DND-41 (cell line): ENCODE results near the gene TBC1D8.

Experiments used
- ATAC-seq: fragments of 200-7000 bp; cut with Tn5 transposase; 3 replicates; pipeline ENCODE4 v1.9.1; 2021; ENCODE audit warnings: low read depth; ENCODE audit not compliant: insufficient read depth
- DNase-seq: peaks from one replicate; pipeline ENCODE4 v3.0.0-alpha.2; 2020
- H2AFZ ChIP-seq: 2 replicates; pipeline ENCODE4 v1.6.0; 2012; ENCODE audit warnings: low read depth, low read length
- H3K27ac ChIP-seq: 2 replicates; pipeline ENCODE4 v1.5.1; 2012; ENCODE audit warnings: low read length, inconsistent platforms
- H3K27me3 ChIP-seq: fragments of 200-600 bp; sonication (generic); 2 replicates; pipeline ENCODE4 v1.6.0; 2012; ENCODE audit warnings: low read length, mild to moderate bottlenecking, inconsistent platforms; ENCODE audit not compliant: insufficient read depth, poor library complexity
- H3K36me3 ChIP-seq: 2 replicates; pipeline ENCODE4 v1.5.1; 2012; ENCODE audit warnings: low read length, inconsistent platforms; ENCODE audit not compliant: insufficient read depth
- H3K4me1 ChIP-seq: 2 replicates; pipeline ENCODE4 v1.5.1; 2012; ENCODE audit warnings: mild to moderate bottlenecking, low read length; ENCODE audit not compliant: insufficient read depth
- H3K4me2 ChIP-seq: 2 replicates; pipeline ENCODE4 v1.6.0; 2012; ENCODE audit warnings: mild to moderate bottlenecking, moderate library complexity, low read length, inconsistent platforms; ENCODE audit not compliant: insufficient read depth
- H3K4me3 ChIP-seq, 2 experiments: fragments of 200-600 bp in 1 of 2; shearing (Covaris generic) in 1 of 2; 2 replicates each; pipeline ENCODE4 v1.5.1; 2012 to 2016; ENCODE audit warnings: inconsistent platforms in 2 of 2, low read length in 2 of 2, mild to moderate bottlenecking in 2 of 2, low read depth in 1 of 2, moderate library complexity in 1 of 2
- H3K79me2 ChIP-seq: 2 replicates; pipeline ENCODE4 v1.6.0; 2012; ENCODE audit warnings: low read length, inconsistent platforms; ENCODE audit not compliant: insufficient read depth
- H3K9ac ChIP-seq: 2 replicates; pipeline ENCODE4 v1.6.0; 2012; ENCODE audit warnings: low read depth, mild to moderate bottlenecking, inconsistent platforms, low read length, moderate library complexity
- H3K9me3 ChIP-seq: 2 replicates; pipeline ENCODE4 v1.5.1; 2012; ENCODE audit warnings: low read length, moderate library complexity, mild to moderate bottlenecking, inconsistent platforms; ENCODE audit not compliant: insufficient read depth, severe bottlenecking
- H4K20me1 ChIP-seq: 2 replicates; pipeline ENCODE4 v1.6.0; 2012; ENCODE audit warnings: low read length; ENCODE audit not compliant: insufficient read depth
- EZH2 ChIP-seq: IDR thresholded peaks from 3 replicates; pipeline ENCODE4 v1.6.1; 2012; ENCODE audit warnings: borderline replicate concordance, low read depth, mild to moderate bottlenecking, moderate library complexity, low read length, inconsistent platforms; ENCODE audit not compliant: severe bottlenecking
- TF ChIP-seq, protein P1 (sequence below): IDR thresholded peaks from 2 replicates; pipeline ENCODE4 v1.5.1; 2012; ENCODE audit warnings: borderline replicate concordance, low read length, moderate library complexity, mild to moderate bottlenecking; ENCODE audit not compliant: poor library complexity, severe bottlenecking; ENCODE audit errors: extremely low read depth

The TBC1D8 gene

GRCh38 chr2:101187131-101187530 lies 35.9 kb upstream of the TBC1D8 start:
- Histone ChIP-seq H3K36me3 (no peaks in the 10 kb centered on the region), H2AFZ (no peak overlapping the region), H3K9me3 (no peaks in the 10 kb centered on the region), H4K20me1 (no peaks in the 10 kb centered on the region), H3K27me3 (no peaks in the 10 kb centered on the region), H3K4me3 (no peak overlapping the region), H3K9ac (no peak overlapping the region), H3K79me2 (no peaks in the 10 kb centered on the region), H3K27ac (no peak overlapping the region), H3K4me1 (no peaks in the 10 kb centered on the region), H3K4me2 (no peak overlapping the region)
- TF ChIP-seq EZH2: no peak
- TF ChIP-seq, protein P1, sequence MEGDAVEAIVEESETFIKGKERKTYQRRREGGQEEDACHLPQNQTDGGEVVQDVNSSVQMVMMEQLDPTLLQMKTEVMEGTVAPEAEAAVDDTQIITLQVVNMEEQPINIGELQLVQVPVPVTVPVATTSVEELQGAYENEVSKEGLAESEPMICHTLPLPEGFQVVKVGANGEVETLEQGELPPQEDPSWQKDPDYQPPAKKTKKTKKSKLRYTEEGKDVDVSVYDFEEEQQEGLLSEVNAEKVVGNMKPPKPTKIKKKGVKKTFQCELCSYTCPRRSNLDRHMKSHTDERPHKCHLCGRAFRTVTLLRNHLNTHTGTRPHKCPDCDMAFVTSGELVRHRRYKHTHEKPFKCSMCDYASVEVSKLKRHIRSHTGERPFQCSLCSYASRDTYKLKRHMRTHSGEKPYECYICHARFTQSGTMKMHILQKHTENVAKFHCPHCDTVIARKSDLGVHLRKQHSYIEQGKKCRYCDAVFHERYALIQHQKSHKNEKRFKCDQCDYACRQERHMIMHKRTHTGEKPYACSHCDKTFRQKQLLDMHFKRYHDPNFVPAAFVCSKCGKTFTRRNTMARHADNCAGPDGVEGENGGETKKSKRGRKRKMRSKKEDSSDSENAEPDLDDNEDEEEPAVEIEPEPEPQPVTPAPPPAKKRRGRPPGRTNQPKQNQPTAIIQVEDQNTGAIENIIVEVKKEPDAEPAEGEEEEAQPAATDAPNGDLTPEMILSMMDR: no peak
- DNase-seq: no peak
- no peak for ATAC-seq

- ATAC-seq: no peak
Measured at GRCh38 chr2:101185656-101186055, 34.5 kb upstream of the TBC1D8 start.

GRCh38 chr2:101185085-101185484 lies 33.9 kb upstream of the TBC1D8 start:
- H3K4me1 ChIP-seq: no peaks in the 10 kb centered on the region
- H3K4me2 ChIP-seq: no peak overlapping the region
- H3K79me2 ChIP-seq: no peaks in the 10 kb centered on the region
- H2AFZ ChIP-seq: no peak overlapping the region
- H3K27me3 ChIP-seq: no peaks in the 10 kb centered on the region
- no peaks in the 10 kb centered on the region for H3K9me3 ChIP-seq
- no peak overlapping the region for H3K4me3 ChIP-seq
- no peaks in the 10 kb centered on the region for H3K36me3 ChIP-seq
- H4K20me1 ChIP-seq: no peaks in the 10 kb centered on the region
- no peak for DNase-seq
- ATAC-seq: no peak
- H3K27ac ChIP-seq: no peak overlapping the region
- TF ChIP-seq, protein P1: no peak
- no peak for TF ChIP-seq EZH2
- H3K9ac ChIP-seq: no peak overlapping the region

More at GRCh38 chr2:101185656-101186055, 34.5 kb upstream of the TBC1D8 start:
- Histone ChIP-seq H3K4me1 (no peaks in the 10 kb centered on the region), H2AFZ (no peak overlapping the region), H3K9me3 (no peaks in the 10 kb centered on the region), H3K36me3 (no peaks in the 10 kb centered on the region), H3K4me3 (no peak overlapping the region), H4K20me1 (no peaks in the 10 kb centered on the region), H3K79me2 (no peaks in the 10 kb centered on the region), H3K27ac (no peak overlapping the region), H3K9ac (no peak overlapping the region), H3K4me2 (no peak overlapping the region), H3K27me3 (no peaks in the 10 kb centered on the region)
- no peak for TF ChIP-seq EZH2
- TF ChIP-seq, protein P1: no peak
- DNase-seq: no peak

DNA sequence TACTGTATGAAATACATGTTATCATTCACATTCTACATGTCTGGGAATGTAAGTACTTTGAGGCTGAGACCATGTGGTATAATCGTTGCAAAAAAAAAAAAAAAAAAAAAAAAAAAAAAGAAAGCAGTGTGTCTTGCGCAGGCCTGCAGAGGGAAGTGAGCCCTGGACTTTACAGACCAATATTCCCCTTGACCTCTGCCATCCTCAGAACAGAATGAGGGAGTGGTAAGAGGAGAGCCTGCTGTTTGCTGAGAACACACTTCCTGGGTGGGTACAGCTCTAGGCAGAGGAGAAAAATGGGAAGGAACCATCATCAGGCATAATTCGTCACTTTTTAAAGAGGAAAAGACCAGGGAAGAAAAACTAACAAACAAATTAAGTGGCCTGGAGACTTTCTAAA lies 28.8 kb upstream of the TBC1D8 start:
- no peaks in the 10 kb centered on the region for H4K20me1 ChIP-seq
- H3K4me3 ChIP-seq: no peak overlapping the region
- H3K36me3 ChIP-seq: no peaks in the 10 kb centered on the region
- no peak overlapping the region for H3K4me2 ChIP-seq
- no peaks in the 10 kb centered on the region for H3K27me3 ChIP-seq
- H3K4me1 ChIP-seq: no peaks in the 10 kb centered on the region
- TF ChIP-seq, protein P1: no peak
- TF ChIP-seq EZH2: no peak
- no peak overlapping the region for H3K9ac ChIP-seq
- H2AFZ ChIP-seq: no peak overlapping the region
- ATAC-seq: no peak
- DNase-seq: no peak
- H3K9me3 ChIP-seq: no peaks in the 10 kb centered on the region
- no peak overlapping the region for H3K27ac ChIP-seq
- H3K79me2 ChIP-seq: no peaks in the 10 kb centered on the region
